Prostate gland (tissue), 2 donors: ENCODE data around the gene NTM. TPM values are rescaled to one million over a fixed set of nuclear protein-coding genes. Genes with fewer than 3 reads are reported as not detected.

ENCODE experiments used
- DNase-seq: peaks from one replicate; pipeline ENCODE4 v3.0.0-alpha.2; 2019; ENCODE audit warnings: low spot score
- H3K27ac ChIP-seq, 2 donors: fragments of 200-600 bp; sonication (generic); 2 replicates each; pipeline ENCODE4 v1.5.1; 2017 to 2019
- H3K27me3 ChIP-seq: fragments of 200-600 bp; sonication (generic); replicated peaks from 2 replicates; pipeline ENCODE4 v1.5.1; 2019; ENCODE audit not compliant: insufficient read depth
- H3K36me3 ChIP-seq, 2 donors: fragments of 200-600 bp; sonication (generic); 1 replicate in 1 of 2; 2 replicates in 1 of 2; pipeline versions ENCODE4 v1.5.1 to v1.8.1; 2017 to 2019
- H3K4me1 ChIP-seq: fragments of 200-600 bp; sonication (generic); replicated peaks from 2 replicates; pipeline ENCODE4 v1.5.1; 2019
- H3K4me3 ChIP-seq, 2 donors: fragments of 200-600 bp; sonication (generic); 2 replicates each; pipeline ENCODE4 v1.5.1; 2017 to 2019
- H3K9me3 ChIP-seq: fragments of 200-600 bp; sonication (generic); 2 replicates; pipeline ENCODE4 v1.5.1; 2017
- CTCF ChIP-seq, 4 experiments: fragments of 200-600 bp in 2 of 4; fragments of 450-650 bp in 2 of 4; sonication (generic) in 2 of 4; IDR thresholded peaks; 1 replicate in 3 of 4; 2 replicates in 1 of 4; pipeline ENCODE4 v1.5.1; 2016 to 2019; ENCODE audit warnings: antibody characterized with exemption in 4 of 4, mild to moderate bottlenecking in 2 of 4, moderate library complexity in 2 of 4
- POLR2A ChIP-seq: fragments of 450-650 bp; IDR thresholded peaks from one replicate; pipeline ENCODE4 v1.6.1; 2016; ENCODE audit warnings: antibody characterized with exemption, mild to moderate bottlenecking
- POLR2AphosphoS5 ChIP-seq: sonication (generic); formaldehyde crosslinking; IDR thresholded peaks from one replicate; pipeline ENCODE4 v1.6.1; 2017; ENCODE audit warnings: antibody characterized with exemption
- WGBS: methylation state at CpG from one replicate; pipeline ENCODE4 v1.1.5; 2018; 5-methylcytosine and 5-hydroxymethylcytosine counted together
- intact Hi-C: fragments of 100-400 bp; cut with DNase I; formaldehyde crosslinking; loops from one replicate; pipeline ENCODE4 v1.14.2; 2022
- total RNA-seq, 2 donors: library from RNA; depleted of rRNA; stranded (reverse); fragments of >200 nt; gene quantifications; one replicate each; pipeline ENCODE4 v1.1.0, GENCODE V29; 2016

The NTM gene
- total RNA-seq, 2 donors from 2014 or later: 7.4 TPM; not detected in 1

- WGBS: 93% methylated on average over 17 of the region's 17 CpGs
- Histone ChIP-seq H3K27ac (no peak overlapping the region), H3K9me3 (no peaks in the 10 kb centered on the region), H3K4me3 (no peak overlapping the region), H3K36me3 (no peaks in the 10 kb centered on the region), H3K4me1 (no peaks in the 10 kb centered on the region), H3K27me3 (no peaks in the 10 kb centered on the region)
- intact Hi-C loops: no loop called here
- no peak for DNase-seq
- TF ChIP-seq POLR2A (no peak), POLR2AphosphoS5 (no peak), CTCF (IDR thresholded peaks at IDR 0.05) (no peak)
Measured at GRCh38 chr11:131762346-131763110, 392.1 kb downstream of the NTM start.

GRCh38 chr11:131763193-131763890, 392.9 kb downstream of the NTM start:
- WGBS: 52% methylated on average over 4 of the region's 4 CpGs
- H3K36me3 ChIP-seq: no peaks in the 10 kb centered on the region
- TF ChIP-seq POLR2A (no peak), CTCF (IDR thresholded peaks at IDR 0.05) (no peak), POLR2AphosphoS5 (no peak)
- H3K9me3 ChIP-seq: no peaks in the 10 kb centered on the region
- no peak for DNase-seq
- H3K4me3 ChIP-seq: no peak overlapping the region
- intact Hi-C loops: no loop called here
- H3K27ac ChIP-seq: no peak overlapping the region
- H3K27me3 ChIP-seq: no peaks in the 10 kb centered on the region
- H3K4me1 ChIP-seq: no peaks in the 10 kb centered on the region

GRCh38 chr11:131764126-131764525, 393.7 kb downstream of the NTM start:
- no peaks in the 10 kb centered on the region for H3K36me3 ChIP-seq
- TF ChIP-seq POLR2A (no peak), POLR2AphosphoS5 (no peak), CTCF (IDR thresholded peaks at IDR 0.05) (no peak)
- no peaks in the 10 kb centered on the region for H3K4me1 ChIP-seq
- 90% methylated on average over 5 of the region's 5 CpGs for WGBS
- no peak for DNase-seq
- intact Hi-C loops: no loop called here
- no peaks in the 10 kb centered on the region for H3K9me3 ChIP-seq
- H3K27me3 ChIP-seq: no peaks in the 10 kb centered on the region
- H3K27ac ChIP-seq: no peak overlapping the region
- H3K4me3 ChIP-seq: no peak overlapping the region

- Histone ChIP-seq H3K9me3 (no peaks in the 10 kb centered on the region), H3K27me3 (no peaks in the 10 kb centered on the region), H3K27ac (no peak overlapping the region), H3K4me1 (no peaks in the 10 kb centered on the region), H3K4me3 (no peak overlapping the region), H3K36me3 (no peaks in the 10 kb centered on the region)
- no peak for DNase-seq
- TF ChIP-seq POLR2AphosphoS5 (no peak), POLR2A (no peak), CTCF (IDR thresholded peaks at IDR 0.05) (no peak)
- intact Hi-C loops: no loop called here
- 70% methylated on average over 3 of the region's 3 CpGs for WGBS
Measured at GRCh38 chr11:131764649-131765048, 394.2 kb downstream of the NTM start.

- Histone ChIP-seq H3K36me3 (no peaks in the 10 kb centered on the region), H3K4me1 (no peaks in the 10 kb centered on the region), H3K27me3 (no peaks in the 10 kb centered on the region), H3K27ac (no peak overlapping the region), H3K4me3 (no peak overlapping the region), H3K9me3 (no peaks in the 10 kb centered on the region)
- intact Hi-C loops: no loop called here
- TF ChIP-seq CTCF (IDR thresholded peaks at IDR 0.05): no peak
- no peak for TF ChIP-seq POLR2A
- no peak for TF ChIP-seq POLR2AphosphoS5
- DNase-seq: no peak
- WGBS: 78% methylated on average over 7 of the region's 7 CpGs
Measured at GRCh38 chr11:131766637-131767036, 396.2 kb downstream of the NTM start.
